Stimulated activated CD8-positive, alpha-beta memory T cell treated with anti-CD3 and anti-CD28 coated beads, Interleukin-4, amount 100 ng/mL, for 4 hours (primary cell): ENCODE results near the gene LIN9.

Experiments
- DNase-seq, 2 donors: peaks; one replicate each; pipeline ENCODE4 v3.0.0-alpha.2; 2020; ENCODE audit warnings: low read depth in 2 of 2, low spot score in 1 of 2

The LIN9 gene

GRCh38 chr1:226181996-226182714, 126.8 kb downstream of the LIN9 start:
- no peak for DNase-seq
